Neural cell (in vitro differentiated cells): ENCODE data around the gene MYBBP1A.

ENCODE experiments used
- EP300 ChIP-seq: fragments of 450-650 bp; conservative IDR thresholded peaks from 2 replicates; pipeline ENCODE4 v1.6.1; 2014; ENCODE audit warnings: antibody characterized with exemption, mild to moderate bottlenecking, moderate library complexity; ENCODE audit not compliant: poor library complexity, severe bottlenecking
- EZH2 ChIP-seq: fragments of 200-600, 300-800 bp; shearing (Covaris generic), sonication (generic); IDR thresholded peaks from 2 replicates; pipeline ENCODE4 v1.6.1; 2014; ENCODE audit warnings: antibody characterized with exemption, low read length, borderline replicate concordance, mild to moderate bottlenecking; ENCODE audit not compliant: insufficient read depth, poor library complexity, severe bottlenecking
- RAD21 ChIP-seq: fragments of 450-650 bp; conservative IDR thresholded peaks from 2 replicates; pipeline ENCODE4 v1.6.1; 2014; ENCODE audit warnings: antibody characterized with exemption, mild to moderate bottlenecking, moderate library complexity
- TF ChIP-seq, protein P1 (sequence below): fragments of 450-650 bp; IDR thresholded peaks from 2 replicates; pipeline ENCODE4 v1.5.1; 2014; ENCODE audit warnings: antibody characterized with exemption, mild to moderate bottlenecking, moderate library complexity; ENCODE audit not compliant: poor library complexity, severe bottlenecking

DNA sequence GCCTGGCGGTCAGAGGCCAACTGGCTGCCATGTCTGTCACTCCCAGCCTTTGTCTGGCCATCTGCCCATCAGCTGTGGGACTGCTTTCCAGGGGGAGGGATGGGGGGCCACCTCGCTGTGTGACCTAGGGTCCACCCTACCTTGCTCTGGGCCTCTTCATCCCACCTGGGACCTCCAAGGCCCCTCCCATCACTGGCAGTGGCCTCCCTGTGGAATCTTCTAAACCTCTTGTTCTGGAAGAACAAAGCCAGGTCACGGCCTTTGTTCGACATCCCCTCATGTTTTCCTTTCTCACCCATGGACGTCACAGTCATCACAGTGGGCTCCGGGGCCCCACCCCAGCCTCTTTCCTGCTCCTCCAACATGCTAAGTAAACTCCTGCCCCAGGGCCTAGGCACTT lies 32.5 kb downstream of the MYBBP1A start:
- TF ChIP-seq RAD21 (no peak), EP300 (no peak), EZH2 (no peak)
- TF ChIP-seq, protein P1, sequence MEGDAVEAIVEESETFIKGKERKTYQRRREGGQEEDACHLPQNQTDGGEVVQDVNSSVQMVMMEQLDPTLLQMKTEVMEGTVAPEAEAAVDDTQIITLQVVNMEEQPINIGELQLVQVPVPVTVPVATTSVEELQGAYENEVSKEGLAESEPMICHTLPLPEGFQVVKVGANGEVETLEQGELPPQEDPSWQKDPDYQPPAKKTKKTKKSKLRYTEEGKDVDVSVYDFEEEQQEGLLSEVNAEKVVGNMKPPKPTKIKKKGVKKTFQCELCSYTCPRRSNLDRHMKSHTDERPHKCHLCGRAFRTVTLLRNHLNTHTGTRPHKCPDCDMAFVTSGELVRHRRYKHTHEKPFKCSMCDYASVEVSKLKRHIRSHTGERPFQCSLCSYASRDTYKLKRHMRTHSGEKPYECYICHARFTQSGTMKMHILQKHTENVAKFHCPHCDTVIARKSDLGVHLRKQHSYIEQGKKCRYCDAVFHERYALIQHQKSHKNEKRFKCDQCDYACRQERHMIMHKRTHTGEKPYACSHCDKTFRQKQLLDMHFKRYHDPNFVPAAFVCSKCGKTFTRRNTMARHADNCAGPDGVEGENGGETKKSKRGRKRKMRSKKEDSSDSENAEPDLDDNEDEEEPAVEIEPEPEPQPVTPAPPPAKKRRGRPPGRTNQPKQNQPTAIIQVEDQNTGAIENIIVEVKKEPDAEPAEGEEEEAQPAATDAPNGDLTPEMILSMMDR: no peak
